Karpas-422 (cell line): Measurements from ENCODE around the gene TYROBP. TPM values are rescaled to one million over a fixed set of nuclear protein-coding genes. Genes with fewer than 3 reads are reported as not detected.

Experiments
- DNase-seq: peaks from one replicate; pipeline ENCODE4 v3.0.0-alpha.2; 2015
- H2AFZ ChIP-seq: fragments of 200-600 bp; sonication (generic); 2 replicates; pipeline ENCODE4 v1.6.1; 2014; ENCODE audit warnings: antibody characterized with exemption, low read length, mixed read lengths
- H3K27ac ChIP-seq: fragments of 200-600 bp; sonication (generic); 2 replicates; pipeline ENCODE4 v1.5.1; 2014; ENCODE audit warnings: mild to moderate bottlenecking, low read length, moderate library complexity
- H3K27me3 ChIP-seq: fragments of 200-600 bp; sonication (generic); 2 replicates; pipeline ENCODE4 v1.6.1; 2014; ENCODE audit warnings: low read length, mixed read lengths
- H3K36me3 ChIP-seq: fragments of 200-600 bp; sonication (generic); 2 replicates; pipeline ENCODE4 v1.6.1; 2014; ENCODE audit warnings: low read length, mixed read lengths; ENCODE audit not compliant: insufficient read depth
- H3K4me1 ChIP-seq: fragments of 200-600 bp; sonication (generic); 2 replicates; pipeline ENCODE4 v1.6.1; 2014; ENCODE audit warnings: mild to moderate bottlenecking, low read length, mixed read lengths
- H3K4me2 ChIP-seq: fragments of 200-600 bp; sonication (generic); 2 replicates; pipeline ENCODE4 v1.6.1; 2014; ENCODE audit warnings: low read length, low read depth, mild to moderate bottlenecking; ENCODE audit not compliant: poor library complexity, severe bottlenecking
- H3K4me3 ChIP-seq: fragments of 200-600 bp; sonication (generic); 2 replicates; pipeline ENCODE4 v1.5.1; 2014; ENCODE audit warnings: mild to moderate bottlenecking, antibody characterized with exemption, low read length, mixed read lengths
- H3K79me2 ChIP-seq: fragments of 200-600 bp; sonication (generic); 2 replicates; pipeline ENCODE4 v1.6.1; 2014; ENCODE audit warnings: mild to moderate bottlenecking, low read length, mixed read lengths
- H3K9ac ChIP-seq: fragments of 200-600 bp; sonication (generic); 2 replicates; pipeline ENCODE4 v1.6.0; 2014; ENCODE audit warnings: low read length
- H3K9me2 ChIP-seq: fragments of 200-600 bp; sonication (generic), shearing (Covaris generic); replicated peaks from 2 replicates; pipeline ENCODE4 v1.6.0; 2014; ENCODE audit warnings: mild to moderate bottlenecking, low read length, moderate library complexity; ENCODE audit not compliant: insufficient read depth
- H3K9me3 ChIP-seq: fragments of 300-700, 200-600 bp; sonication (generic); 2 replicates; pipeline ENCODE4 v1.6.1; 2014; ENCODE audit warnings: low read length, mixed read lengths
- H4K20me1 ChIP-seq: fragments of 200-600 bp; sonication (generic); 2 replicates; pipeline ENCODE4 v1.6.1; 2014; ENCODE audit warnings: mild to moderate bottlenecking, antibody characterized with exemption, low read length, low read depth; ENCODE audit not compliant: insufficient read depth
- total RNA-seq: library from RNA; depleted of rRNA; stranded (reverse); fragments of >200 nt; shearing (Covaris generic); gene quantifications from 2 replicates; pipeline ENCODE4 v1.2.3, GENCODE V29; 2014; ENCODE audit warnings: low replicate concordance

Gene TYROBP
- total RNA-seq, 1 experiment from 2014 or later: not detected

GRCh38 chr19:35901854-35902661 is 6.0 kb downstream of the TYROBP start, which contains the start of gene HCST:
Gene HCST (plus strand): TSS chr19:35902529. CDS start chr19:35902594, 65 bp downstream.
- Histone ChIP-seq H3K79me2 (peaks cover 21% of the 10 kb centered on the region), H3K36me3 (0 out of 2 replicates have a peak, but pooled peaks cover under 1% of the 10 kb centered on the region), H2AFZ (peak within 1 kb of the TSS; percentile 55; the same call in 1 of the 2 replicates), H4K20me1 (no peaks in the 10 kb centered on the region), H3K9ac (peak within 1 kb of the TSS; percentile 77), H3K27ac (no peak within 1 kb of the TSS), H3K4me3 (peak within 1 kb of the TSS; percentile 76), H3K4me1 (peaks cover 48% of the 10 kb centered on the region), H3K9me2 (no peaks in the 10 kb centered on the region), H3K9me3 (no peaks in the 10 kb centered on the region), H3K4me2 (peak within 1 kb of the TSS; percentile 69), H3K27me3 (no peaks in the 10 kb centered on the region)
- DNase-seq: peak; percentile 64

- Histone ChIP-seq H3K27me3 (no peaks in the 10 kb centered on the region), H3K79me2 (peaks cover 21% of the 10 kb centered on the region), H3K9me2 (no peaks in the 10 kb centered on the region), H3K4me3 (no peak overlapping the region), H3K9me3 (no peaks in the 10 kb centered on the region), H3K4me1 (peaks cover 48% of the 10 kb centered on the region), H3K36me3 (0 out of 2 replicates have a peak, but pooled peaks cover 4% of the 10 kb centered on the region), H3K4me2 (peak overlapping the region; percentile 100), H3K27ac (no peak overlapping the region), H3K9ac (0 out of 2 replicates have a peak overlapping the region, but pooled peaks have one; percentile 23), H4K20me1 (no peaks in the 10 kb centered on the region), H2AFZ (no peak overlapping the region)
- no peak for DNase-seq
These were observed 6.9 kb downstream of the TYROBP start for GRCh38 chr19:35901055-35901644.

DNA sequence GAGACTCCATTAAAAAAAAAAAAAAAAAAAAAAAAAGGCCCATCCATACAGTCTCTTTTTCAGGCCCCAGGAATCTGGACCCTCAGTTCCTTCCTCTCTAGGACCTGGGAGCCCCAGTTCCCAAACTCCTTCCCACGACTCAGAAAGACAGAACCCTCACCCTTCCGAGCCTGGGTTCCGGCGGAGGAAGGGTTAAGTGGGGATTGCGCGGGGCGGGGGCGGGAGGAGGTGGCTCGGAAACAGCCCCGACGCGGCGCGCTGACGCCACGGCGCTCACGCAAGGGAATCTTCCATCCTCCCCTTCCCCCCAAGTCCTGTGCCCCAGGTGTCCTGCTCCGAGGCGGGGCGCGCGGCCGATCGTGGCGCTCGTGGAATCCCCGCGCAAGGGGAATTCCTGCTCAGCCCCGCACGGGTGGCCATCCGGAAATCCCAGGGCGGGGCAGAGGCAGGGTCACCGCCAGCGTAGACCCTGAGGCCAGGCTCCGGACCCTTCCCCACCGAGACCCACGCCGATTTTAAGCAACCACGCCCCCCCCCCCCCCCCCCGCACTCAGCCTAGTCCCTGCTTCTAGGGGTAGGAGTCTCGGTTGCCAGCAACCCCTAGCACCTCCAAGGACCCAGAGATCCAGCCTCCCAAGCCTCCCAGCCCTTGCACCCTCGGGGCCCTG is 8.4 kb downstream of the TYROBP start:
- Histone ChIP-seq H3K4me3 (peak overlapping the region; percentile 94), H4K20me1 (no peaks in the 10 kb centered on the region), H3K4me1 (peaks cover 48% of the 10 kb centered on the region), H3K4me2 (peak overlapping the region; percentile 100), H3K9me2 (no peaks in the 10 kb centered on the region), H3K79me2 (peaks cover 21% of the 10 kb centered on the region), H2AFZ (peak overlapping the region; percentile 54; the same call in 1 of the 2 replicates), H3K27ac (peak overlapping the region; percentile 77), H3K9me3 (no peaks in the 10 kb centered on the region), H3K36me3 (0 out of 2 replicates have a peak, but pooled peaks cover 4% of the 10 kb centered on the region), H3K9ac (peak overlapping the region; percentile 99), H3K27me3 (no peaks in the 10 kb centered on the region)
- DNase-seq: peak; percentile 95

DNA sequence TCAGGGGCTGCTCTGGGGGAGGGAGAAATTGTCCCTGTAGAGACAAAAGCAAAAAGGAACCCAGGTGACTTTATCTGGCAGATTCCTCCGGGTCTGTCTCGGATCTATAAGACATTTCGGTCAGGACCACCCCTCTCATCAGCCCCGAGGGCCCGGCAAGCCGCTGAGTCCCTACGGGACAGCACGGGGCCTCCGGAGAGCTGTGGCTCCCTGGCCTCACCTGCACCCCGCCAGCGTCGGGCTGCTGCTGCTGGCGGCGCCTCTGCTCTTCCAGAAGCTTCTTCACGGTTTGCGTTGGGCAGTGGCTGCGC is 9.6 kb downstream of the TYROBP start:
- no peaks in the 10 kb centered on the region for H4K20me1 ChIP-seq
- H3K9me2 ChIP-seq: no peaks in the 10 kb centered on the region
- H3K79me2 ChIP-seq: peaks cover 21% of the 10 kb centered on the region
- peak overlapping the region; percentile 100 for H3K4me2 ChIP-seq
- H3K27me3 ChIP-seq: no peaks in the 10 kb centered on the region
- DNase-seq: no peak
- H3K9ac ChIP-seq: peak overlapping the region; percentile 99
- H3K4me3 ChIP-seq: peak overlapping the region; percentile 94
- peak overlapping the region; percentile 59 for H3K27ac ChIP-seq
- 0 out of 2 replicates have a peak, but pooled peaks cover 4% of the 10 kb centered on the region for H3K36me3 ChIP-seq
- peak overlapping the region; percentile 81 for H2AFZ ChIP-seq
- H3K4me1 ChIP-seq: peaks cover 43% of the 10 kb centered on the region
- H3K9me3 ChIP-seq: no peaks in the 10 kb centered on the region

DNA sequence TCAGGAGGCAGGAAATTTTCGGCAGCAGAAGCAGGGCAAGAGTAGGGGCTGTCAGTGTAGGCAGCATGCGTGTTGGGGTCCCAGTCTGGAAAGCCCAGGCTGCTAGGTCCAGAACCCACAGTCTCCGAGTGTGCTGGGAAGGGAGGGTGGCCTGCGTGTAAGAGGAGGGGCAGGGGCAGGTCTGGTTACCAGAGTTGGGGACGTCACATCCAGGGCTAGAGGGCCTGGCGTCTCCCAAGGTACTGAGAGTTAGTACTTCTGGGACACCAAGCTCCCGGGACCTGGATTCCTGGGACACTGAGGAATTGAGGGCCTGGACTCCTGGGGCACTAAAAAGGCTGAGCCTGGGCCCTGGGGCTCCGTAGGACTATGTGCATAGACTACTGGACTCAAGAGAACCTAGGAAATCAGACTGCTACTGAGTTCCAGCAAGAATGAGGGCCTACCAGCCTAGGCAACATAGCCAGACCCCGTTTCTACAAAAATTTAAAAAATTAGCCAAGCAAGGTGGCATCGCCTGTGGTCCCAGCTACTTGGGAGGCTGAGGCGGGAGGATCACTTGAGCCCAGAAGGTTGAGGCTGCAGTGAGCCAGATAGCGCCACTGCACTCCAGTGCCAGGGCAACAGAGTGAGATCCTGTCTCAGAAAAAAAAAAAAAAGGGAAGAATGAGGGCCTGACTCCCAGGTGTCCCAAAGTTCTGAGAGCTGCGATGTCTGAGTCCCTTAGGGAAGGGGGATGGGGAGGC is 10.2 kb downstream of the TYROBP start:
- Histone ChIP-seq H3K36me3 (0 out of 2 replicates have a peak, but pooled peaks cover 4% of the 10 kb centered on the region), H2AFZ (no peak overlapping the region; the same call in 1 of the 2 replicates), H3K27me3 (no peaks in the 10 kb centered on the region), H3K4me2 (peak overlapping the region; percentile 100), H3K9me3 (no peaks in the 10 kb centered on the region), H3K9ac (peak overlapping the region; percentile 99), H3K27ac (peak overlapping the region; percentile 59; the same call in 1 of the 2 replicates), H3K4me1 (peaks cover 37% of the 10 kb centered on the region), H3K79me2 (peaks cover 21% of the 10 kb centered on the region), H4K20me1 (no peaks in the 10 kb centered on the region), H3K9me2 (no peaks in the 10 kb centered on the region), H3K4me3 (peak overlapping the region; percentile 94)
- DNase-seq: no peak

DNA sequence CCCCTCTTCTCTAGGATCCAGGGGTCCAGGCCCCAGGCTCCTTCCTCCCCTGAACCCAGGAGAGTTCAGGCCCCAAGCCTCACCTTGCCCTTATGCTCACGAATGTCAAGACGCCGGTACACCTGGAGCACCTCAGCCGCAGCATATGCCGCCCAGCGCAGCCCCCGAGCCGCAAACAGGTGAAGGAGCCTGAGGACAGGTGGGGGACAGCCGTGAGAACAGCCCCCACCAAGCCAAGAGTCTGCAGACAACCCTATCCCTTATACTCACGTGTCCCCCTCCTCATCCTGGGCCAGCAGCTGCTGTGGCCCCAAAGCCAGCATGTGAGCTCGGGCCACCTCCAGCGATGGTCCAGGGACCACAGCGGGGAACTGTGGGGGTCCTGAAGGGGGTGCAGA is 11.5 kb downstream of the TYROBP start:
- 0 out of 2 replicates have a peak, but pooled peaks cover 4% of the 10 kb centered on the region for H3K36me3 ChIP-seq
- H3K27me3 ChIP-seq: no peaks in the 10 kb centered on the region
- peaks cover 21% of the 10 kb centered on the region for H3K79me2 ChIP-seq
- no peak overlapping the region for H3K27ac ChIP-seq
- no peak overlapping the region for H2AFZ ChIP-seq
- H3K4me1 ChIP-seq: peaks cover 24% of the 10 kb centered on the region
- no peaks in the 10 kb centered on the region for H4K20me1 ChIP-seq
- H3K4me2 ChIP-seq: no peak overlapping the region
- H3K9ac ChIP-seq: no peak overlapping the region
- H3K9me3 ChIP-seq: no peaks in the 10 kb centered on the region
- no peak overlapping the region for H3K4me3 ChIP-seq
- H3K9me2 ChIP-seq: no peaks in the 10 kb centered on the region
- peak; percentile 24 for DNase-seq

DNA sequence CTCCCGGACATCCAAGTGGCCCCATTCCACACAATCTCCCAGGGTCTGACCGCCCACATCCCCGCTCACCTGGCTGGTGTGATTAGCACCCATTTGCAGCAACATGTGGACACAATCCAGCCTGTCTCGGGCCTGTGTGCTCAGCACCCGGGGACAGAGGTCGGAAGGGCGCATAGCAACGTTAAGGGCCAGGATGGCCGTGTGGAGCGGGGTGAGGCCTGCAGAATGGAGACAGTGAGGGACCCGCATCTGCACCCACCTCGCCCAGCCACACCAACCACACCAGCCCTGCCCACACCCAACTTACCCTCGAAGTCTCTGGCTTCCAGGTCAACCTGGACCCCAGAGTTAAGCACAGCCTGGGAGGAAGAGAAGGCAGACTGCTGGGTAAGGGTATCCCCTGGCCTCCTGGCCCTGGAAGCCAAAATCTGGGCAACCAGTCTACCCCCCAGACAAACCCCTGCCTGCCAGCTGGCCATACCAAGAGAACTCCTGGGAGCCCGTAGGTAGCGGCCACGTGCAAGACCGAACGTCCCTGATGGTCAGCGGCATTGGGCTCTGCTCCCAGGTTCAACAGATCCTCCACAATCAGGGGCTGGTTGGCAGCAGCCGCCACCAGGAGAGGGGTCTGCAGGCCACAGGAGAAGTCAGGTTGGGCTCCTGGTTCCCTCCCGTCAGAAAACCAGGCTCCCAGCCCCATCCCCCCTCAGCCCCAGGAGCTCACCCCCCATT is 12.0 kb downstream of the TYROBP start:
- Histone ChIP-seq H3K9ac (no peak overlapping the region), H3K36me3 (peaks cover 5% of the 10 kb centered on the region; the same call in 1 of the 2 replicates), H3K4me3 (no peak overlapping the region), H3K27ac (no peak overlapping the region), H3K9me3 (no peaks in the 10 kb centered on the region), H3K27me3 (no peaks in the 10 kb centered on the region), H4K20me1 (no peaks in the 10 kb centered on the region), H3K4me2 (no peak overlapping the region), H3K79me2 (peaks cover 21% of the 10 kb centered on the region), H3K9me2 (no peaks in the 10 kb centered on the region), H3K4me1 (peaks cover 19% of the 10 kb centered on the region), H2AFZ (no peak overlapping the region)
- peak; percentile 34 for DNase-seq
